ENCODE measurements around the gene TTC9. TPM values are rescaled to one million over a fixed set of nuclear protein-coding genes. Genes with fewer than 3 reads are reported as not detected.

The TTC9 gene
- total and polyA plus RNA-seq, 12 donors, result 0.74 to 4.1 (median 1.7) TPM

- intact Hi-C loops (cut with DNase I), result no loop called here
- Histone ChIP-seq H3K4me1 (replicated peaks in 1 of 2) (no peaks in the 10 kb centered on the region), H3K27ac (no peak overlapping the region), H3K9me3 (replicated peaks in 1 of 3) (no peaks in the 10 kb centered on the region), H3K27me3 (no peaks in the 10 kb centered on the region), H3K4me3 (no peak overlapping the region), H3K36me3 (replicated peaks in 1 of 2) (no peaks in the 10 kb centered on the region)
- no peak for DNase-seq
- TF ChIP-seq POLR2A (IDR thresholded peaks at IDR 0.05) (no peak), CTCF (IDR thresholded peaks at IDR 0.05) (no peak)
- 64 to 73% (median 72%) methylated on average over 6 of the region's 6 CpGs for WGBS, 4 donors
Observed at GRCh38 chr14:70654632-70655031, 12.9 kb downstream of the TTC9 start.

GRCh38 chr14:70655110-70655826, 13.6 kb downstream of the TTC9 start:
- H3K4me3 ChIP-seq, result no peak overlapping the region

GRCh38 chr14:70658899-70659298, 17.2 kb downstream of the TTC9 start:
- no peak overlapping the region for H3K27ac ChIP-seq
- H3K4me1 ChIP-seq (replicated peaks in 1 of 2), result peaks cover 0 to 9% of the 10 kb centered on the region in 2 donors
- no peaks in the 10 kb centered on the region for H3K36me3 ChIP-seq (replicated peaks in 1 of 2)
- DNase-seq, result no peak
- H3K9me3 ChIP-seq (replicated peaks in 1 of 3), result no peaks in the 10 kb centered on the region
- H3K4me3 ChIP-seq, result no peak overlapping the region
- no peaks in the 10 kb centered on the region for H3K27me3 ChIP-seq
- 55 to 75% (median 66%) methylated on average over 4 of the region's 4 CpGs for WGBS, 4 donors
- TF ChIP-seq POLR2A (IDR thresholded peaks at IDR 0.05), result no peak
- TF ChIP-seq CTCF (IDR thresholded peaks at IDR 0.05), result no peak
- intact Hi-C loops (cut with DNase I), result no loop called here

More at GRCh38 chr14:70655110-70655826, 13.6 kb downstream of the TTC9 start:
- no peak for TF ChIP-seq CTCF (IDR thresholded peaks at IDR 0.05)
- no peak for TF ChIP-seq POLR2A (IDR thresholded peaks at IDR 0.05)
- DNase-seq, result no peak
- 74 to 83% (median 81%) methylated on average over 19 of the region's 19 CpGs for WGBS, 4 donors
- Histone ChIP-seq H3K27ac (no peak overlapping the region), H3K9me3 (replicated peaks in 1 of 3) (no peaks in the 10 kb centered on the region), H3K4me1 (replicated peaks in 1 of 2) (no peaks in the 10 kb centered on the region), H3K27me3 (no peaks in the 10 kb centered on the region), H3K36me3 (replicated peaks in 1 of 2) (no peaks in the 10 kb centered on the region)
- intact Hi-C loops (cut with DNase I), result no loop called here

GRCh38 chr14:70660967-70661893, 19.5 kb downstream of the TTC9 start:
- no peak for DNase-seq
- Histone ChIP-seq H3K4me3 (no peak overlapping the region), H3K27me3 (no peaks in the 10 kb centered on the region), H3K4me1 (replicated peaks in 1 of 2) (peaks cover 0 to 18% of the 10 kb centered on the region in 2 donors), H3K36me3 (replicated peaks in 1 of 2) (no peaks in the 10 kb centered on the region), H3K27ac (peak overlapping the region in 1 of 5 donors; percentile 12), H3K9me3 (replicated peaks in 1 of 3) (no peaks in the 10 kb centered on the region)
- TF ChIP-seq CTCF (IDR thresholded peaks at IDR 0.05), result no peak
- no peak for TF ChIP-seq POLR2A (IDR thresholded peaks at IDR 0.05)
- intact Hi-C loops (cut with DNase I), result no loop called here
- WGBS, 4 donors, result 62 to 73% (median 70%) methylated on average over 12 to 13 of the region's 13 CpGs
